Nephron (organoid): ENCODE measurements around the gene NUTF2.
A peak's percentile ranks its signal among the peaks of the same experiment; 100 is the strongest.

Source experiments
- H3K27ac Mint-ChIP-seq, 3 experiments: 2 replicates each; pipeline ENCODE4 v1.8.0; 2020; ENCODE audit warnings: mixed read lengths in 3 of 3, mild to moderate bottlenecking in 2 of 3, moderate library complexity in 1 of 3
- H3K27me3 Mint-ChIP-seq: 2 replicates; pipeline ENCODE4 v1.8.0; 2021; ENCODE audit warnings: low read depth, mild to moderate bottlenecking, moderate library complexity, mixed read lengths
- H3K36me3 Mint-ChIP-seq: 2 replicates; pipeline ENCODE4 v1.8.0; 2020; ENCODE audit warnings: low read depth, mixed read lengths
- H3K4me1 Mint-ChIP-seq: 2 replicates; pipeline ENCODE4 v1.8.0; 2020; ENCODE audit warnings: mixed read lengths
- H3K4me3 Mint-ChIP-seq, 3 experiments: 2 replicates each; pipeline ENCODE4 v1.8.0; 2020; ENCODE audit warnings: mild to moderate bottlenecking in 3 of 3, mixed read lengths in 3 of 3, moderate library complexity in 2 of 3
- H3K9me3 Mint-ChIP-seq: 2 replicates; pipeline ENCODE4 v1.8.0; 2020; ENCODE audit warnings: mixed read lengths
- TF ChIP-seq, protein P1 (sequence below), 3 experiments: fragments of 200-600 bp; sonication (generic); IDR thresholded peaks; one replicate each; pipeline ENCODE4 v1.5.0; 2021; ENCODE audit warnings: antibody characterized with exemption in 3 of 3; ENCODE audit not compliant: unreplicated experiment in 3 of 3

NUTF2 gene

DNA sequence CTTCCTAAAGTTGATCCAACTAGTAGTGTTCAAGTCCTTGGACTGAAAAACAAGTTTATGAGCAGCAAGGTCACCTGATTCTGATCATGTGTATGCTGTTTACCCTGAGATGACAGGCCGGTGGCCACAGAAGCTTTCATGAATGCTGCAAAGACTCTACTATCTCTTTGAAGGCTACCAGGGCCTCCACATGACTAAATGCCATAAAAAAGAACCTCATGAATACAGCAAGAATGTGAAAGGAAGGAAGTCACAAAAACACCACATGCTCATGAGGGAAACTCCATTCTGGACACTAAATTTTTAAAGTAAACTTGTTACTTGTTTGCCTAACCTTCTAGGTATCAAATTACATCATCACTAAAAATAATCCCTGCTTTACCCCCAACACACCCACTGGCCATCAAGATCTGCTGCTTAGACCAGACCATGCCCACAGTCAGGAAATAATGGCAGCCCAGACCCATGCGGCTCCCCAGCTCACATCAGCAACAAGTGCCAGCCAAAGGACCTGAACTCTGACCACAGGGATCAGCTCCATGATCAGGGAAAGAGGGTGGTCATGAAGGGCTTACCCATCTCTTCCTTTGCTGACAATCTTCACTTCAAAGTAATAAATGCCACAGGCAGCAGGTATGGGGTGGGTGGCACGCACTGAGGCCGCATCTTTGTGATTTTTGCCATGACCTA lies 41.7 kb upstream of the NUTF2 start:
- no peaks in the 10 kb centered on the region for H3K27me3 Mint-ChIP-seq
- peak overlapping the region; percentile 87 to 94 (median 90) for H3K4me3 Mint-ChIP-seq
- H3K4me1 Mint-ChIP-seq, result peaks cover 19% of the 10 kb centered on the region
- H3K27ac Mint-ChIP-seq, result peak overlapping the region in 2 of 3 experiments; percentile 42 to 68
- TF ChIP-seq, protein P1, sequence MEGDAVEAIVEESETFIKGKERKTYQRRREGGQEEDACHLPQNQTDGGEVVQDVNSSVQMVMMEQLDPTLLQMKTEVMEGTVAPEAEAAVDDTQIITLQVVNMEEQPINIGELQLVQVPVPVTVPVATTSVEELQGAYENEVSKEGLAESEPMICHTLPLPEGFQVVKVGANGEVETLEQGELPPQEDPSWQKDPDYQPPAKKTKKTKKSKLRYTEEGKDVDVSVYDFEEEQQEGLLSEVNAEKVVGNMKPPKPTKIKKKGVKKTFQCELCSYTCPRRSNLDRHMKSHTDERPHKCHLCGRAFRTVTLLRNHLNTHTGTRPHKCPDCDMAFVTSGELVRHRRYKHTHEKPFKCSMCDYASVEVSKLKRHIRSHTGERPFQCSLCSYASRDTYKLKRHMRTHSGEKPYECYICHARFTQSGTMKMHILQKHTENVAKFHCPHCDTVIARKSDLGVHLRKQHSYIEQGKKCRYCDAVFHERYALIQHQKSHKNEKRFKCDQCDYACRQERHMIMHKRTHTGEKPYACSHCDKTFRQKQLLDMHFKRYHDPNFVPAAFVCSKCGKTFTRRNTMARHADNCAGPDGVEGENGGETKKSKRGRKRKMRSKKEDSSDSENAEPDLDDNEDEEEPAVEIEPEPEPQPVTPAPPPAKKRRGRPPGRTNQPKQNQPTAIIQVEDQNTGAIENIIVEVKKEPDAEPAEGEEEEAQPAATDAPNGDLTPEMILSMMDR (IDR thresholded peaks at IDR 0.05; ENCODE audit: unreplicated experiment in 3 of 3), result no peak
- peaks cover 44% of the 10 kb centered on the region for H3K36me3 Mint-ChIP-seq
- H3K9me3 Mint-ChIP-seq, result no peaks in the 10 kb centered on the region

DNA sequence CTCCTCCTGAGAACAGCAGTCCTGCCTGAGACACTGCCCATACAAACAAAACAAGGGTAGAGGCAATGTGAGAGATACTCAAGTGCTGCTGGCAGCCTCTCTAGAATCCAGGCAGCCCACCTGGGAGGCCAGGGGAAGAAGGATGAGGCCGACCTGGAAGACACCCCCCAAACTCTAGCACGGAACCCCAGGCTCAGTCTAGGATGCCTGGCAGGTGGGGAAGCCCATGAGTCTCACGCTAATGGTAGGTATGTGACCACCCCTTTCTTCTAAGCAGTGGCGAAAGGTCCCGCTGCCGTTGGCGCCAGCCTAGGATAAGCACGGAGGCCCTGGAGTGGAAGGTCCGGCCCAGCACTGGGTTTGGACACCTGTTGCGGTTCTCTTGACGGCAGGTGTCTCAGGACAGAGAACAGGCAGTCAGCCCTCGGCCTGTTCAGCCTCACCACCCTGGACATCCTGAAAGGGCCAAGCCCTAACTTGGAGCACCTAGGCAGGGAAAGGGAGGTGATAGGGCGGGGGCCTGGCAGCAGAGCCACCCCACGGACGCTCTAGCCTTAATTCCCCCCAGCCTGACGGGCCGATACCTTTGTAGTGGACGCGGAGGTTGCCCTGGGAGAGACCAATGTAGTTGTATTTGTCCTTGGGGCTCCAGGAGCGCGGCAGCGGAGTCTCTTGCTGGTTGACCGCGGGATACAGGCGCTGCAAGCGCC lies 40.9 kb upstream of the NUTF2 start:
- Mint-ChIP-seq H3K4me3 (peak overlapping the region; percentile 87 to 94 (median 90)), H3K9me3 (no peaks in the 10 kb centered on the region), H3K27ac (peak overlapping the region; percentile 41 to 68 (median 42)), H3K4me1 (peaks cover 10% of the 10 kb centered on the region), H3K27me3 (no peaks in the 10 kb centered on the region), H3K36me3 (peaks cover 35% of the 10 kb centered on the region)
- TF ChIP-seq, protein P1 (IDR thresholded peaks at IDR 0.05; ENCODE audit: unreplicated experiment in 3 of 3), result no peak

DNA sequence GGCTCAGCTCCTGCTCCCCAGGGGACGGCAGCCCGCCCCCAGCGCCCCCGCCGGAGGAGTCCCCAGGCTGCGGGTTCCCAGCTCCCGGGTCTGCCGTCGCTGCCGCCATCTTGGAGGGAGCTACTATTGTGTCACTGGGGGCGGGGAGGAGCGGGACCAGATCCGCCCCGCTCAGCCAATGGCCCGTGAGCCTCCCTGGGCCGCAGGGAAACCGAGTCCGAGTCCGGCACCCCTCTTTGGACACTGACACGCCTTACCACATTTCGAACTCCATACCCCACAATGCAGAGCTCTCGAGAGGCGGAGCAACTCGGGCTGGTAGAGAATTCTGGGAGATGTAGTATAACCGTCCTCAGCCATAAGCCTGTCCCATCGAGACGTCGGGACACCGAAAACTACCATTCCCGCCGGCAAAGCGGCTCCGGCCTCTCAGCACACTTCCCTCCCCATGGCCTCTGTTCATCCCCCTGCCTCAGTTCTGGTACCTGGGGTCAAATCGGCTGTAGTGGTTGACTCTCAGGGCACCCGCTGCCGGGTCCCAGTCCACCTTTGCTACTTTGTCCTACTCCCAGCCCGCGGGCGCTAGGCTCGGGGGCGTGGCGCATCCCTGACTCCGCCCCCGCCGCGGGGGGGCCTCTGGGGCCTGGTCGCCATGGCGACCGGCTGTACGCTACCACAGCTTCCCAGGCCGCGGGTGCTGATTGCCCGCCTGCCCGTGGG lies 40.1 kb upstream of the NUTF2 start, which contains the start of the genes RANBP10 and TSNAXIP1:
TSS of gene RANBP10 (minus strand) at position 133 of the 720 bp plus-strand sequence. CDS start at position 109, 24 bp downstream.
TSS of gene TSNAXIP1 (plus strand) at position 462 of the 720 bp plus-strand sequence. CDS start 261 bp downstream, outside the sequence.
- Mint-ChIP-seq H3K4me3 (peak within 1 kb of the TSS; percentile 87 to 94 (median 90)), H3K36me3 (peaks cover 30% of the 10 kb centered on the region), H3K27me3 (no peaks in the 10 kb centered on the region), H3K9me3 (no peaks in the 10 kb centered on the region), H3K4me1 (peaks cover 10% of the 10 kb centered on the region), H3K27ac (peak within 1 kb of the TSS; percentile 42 to 86 (median 71))
- TF ChIP-seq, protein P1 (IDR thresholded peaks at IDR 0.05; ENCODE audit: unreplicated experiment in 3 of 3), result no peak

DNA sequence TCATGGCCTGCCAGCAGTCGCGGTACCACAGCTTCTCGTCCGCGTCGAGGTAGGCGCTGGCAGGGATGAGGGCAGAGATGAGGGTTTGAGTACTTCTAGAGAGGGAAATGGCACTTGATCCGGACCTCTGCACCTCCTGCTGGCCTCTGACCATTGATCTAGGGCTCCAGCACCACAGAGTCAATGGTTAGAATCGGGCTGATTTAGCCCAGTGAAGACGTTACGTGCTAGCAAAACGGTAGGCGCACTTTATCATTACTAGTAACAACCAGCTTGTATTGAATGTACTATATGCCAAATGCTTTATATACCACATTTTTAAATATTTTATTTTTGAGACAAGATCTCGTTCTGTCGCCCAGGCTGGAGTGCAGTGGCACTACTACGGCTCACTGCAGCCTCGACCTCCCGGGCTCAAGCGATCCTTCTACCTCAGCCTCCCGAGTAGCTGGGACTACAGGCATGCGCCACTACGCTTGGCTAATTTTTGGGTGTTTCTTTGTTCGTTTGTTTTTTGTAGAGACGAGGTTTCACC lies 39.5 kb upstream of the NUTF2 start:
- H3K4me1 Mint-ChIP-seq, result peaks cover 10% of the 10 kb centered on the region
- TF ChIP-seq, protein P1 (IDR thresholded peaks at IDR 0.05; ENCODE audit: unreplicated experiment in 3 of 3), result no peak
- peaks cover 25% of the 10 kb centered on the region for H3K36me3 Mint-ChIP-seq
- H3K4me3 Mint-ChIP-seq, result peak overlapping the region; percentile 87 to 94 (median 90)
- H3K27me3 Mint-ChIP-seq, result no peaks in the 10 kb centered on the region
- H3K9me3 Mint-ChIP-seq, result no peaks in the 10 kb centered on the region
- H3K27ac Mint-ChIP-seq, result peak overlapping the region in 2 of 3 experiments; percentile 71 to 86

DNA sequence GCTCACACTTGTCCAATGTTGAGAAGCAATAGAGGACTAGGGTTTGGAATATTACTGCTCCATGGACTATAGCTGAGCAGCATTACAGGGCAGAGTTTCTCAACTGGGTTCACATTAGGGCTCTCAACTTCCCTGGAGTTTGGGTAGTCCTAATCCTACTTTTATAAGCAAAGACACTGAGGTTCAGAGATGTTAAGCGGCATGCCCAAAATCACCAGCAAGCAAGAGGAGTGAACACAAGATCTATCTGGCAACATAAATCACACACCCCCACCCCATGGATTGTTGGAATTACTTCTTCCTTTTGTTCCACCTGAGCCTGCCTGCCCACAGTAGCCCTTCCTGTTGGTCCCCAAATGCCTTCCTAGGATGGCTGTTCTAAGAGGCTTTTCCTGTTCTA lies 34.8 kb upstream of the NUTF2 start:
- no peaks in the 10 kb centered on the region for H3K36me3 Mint-ChIP-seq
- no peaks in the 10 kb centered on the region for H3K4me1 Mint-ChIP-seq
- H3K4me3 Mint-ChIP-seq, result peak overlapping the region in 1 of 3 experiments; percentile 14
- H3K27ac Mint-ChIP-seq, result no peak overlapping the region
- TF ChIP-seq, protein P1 (IDR thresholded peaks at IDR 0.05; ENCODE audit: unreplicated experiment in 3 of 3), result no peak
- H3K27me3 Mint-ChIP-seq, result no peaks in the 10 kb centered on the region
- H3K9me3 Mint-ChIP-seq, result no peaks in the 10 kb centered on the region
